Trophoblast cell (in vitro differentiated cells and primary cell): ENCODE measurements around the gene ZC3H12A.

Experiments used
- DNase-seq, 2 donors: peaks; one replicate each; pipeline ENCODE4 v3.0.0-alpha.2; 2016
- H2AFZ ChIP-seq: 2 replicates; pipeline ENCODE4 v1.6.1; 2013; ENCODE audit warnings: low read length, moderate library complexity, mild to moderate bottlenecking; ENCODE audit not compliant: insufficient read depth, poor library complexity
- H2AK5ac ChIP-seq: 2 replicates; pipeline ENCODE4 v1.6.1; 2013; ENCODE audit warnings: mild to moderate bottlenecking, low read length
- H2BK120ac ChIP-seq: 2 replicates; pipeline ENCODE4 v1.6.1; 2013; ENCODE audit warnings: low read length, mild to moderate bottlenecking, moderate library complexity; ENCODE audit not compliant: insufficient read depth, poor library complexity
- H2BK12ac ChIP-seq: 2 replicates; pipeline ENCODE4 v1.6.1; 2013; ENCODE audit warnings: mild to moderate bottlenecking, low read length, moderate library complexity
- H2BK5ac ChIP-seq: 2 replicates; pipeline ENCODE4 v1.6.1; 2013; ENCODE audit warnings: low read length, low read depth, moderate library complexity, mild to moderate bottlenecking; ENCODE audit not compliant: poor library complexity
- H3K14ac ChIP-seq: 2 replicates; pipeline ENCODE4 v1.6.1; 2013; ENCODE audit warnings: mild to moderate bottlenecking, low read length
- H3K18ac ChIP-seq: 2 replicates; pipeline ENCODE4 v1.6.1; 2013; ENCODE audit warnings: mild to moderate bottlenecking, low read length
- H3K23ac ChIP-seq: 2 replicates; pipeline ENCODE4 v1.6.1; 2013; ENCODE audit warnings: low read length
- H3K27ac ChIP-seq: 2 replicates; pipeline ENCODE4 v1.5.1; 2013; ENCODE audit warnings: low read depth, mild to moderate bottlenecking, inconsistent platforms, low read length, moderate library complexity
- H3K27me3 ChIP-seq: 2 replicates; pipeline ENCODE4 v1.6.1; 2013; ENCODE audit warnings: inconsistent platforms, mild to moderate bottlenecking, low read length, moderate library complexity; ENCODE audit not compliant: insufficient read depth
- H3K36me3 ChIP-seq, 2 experiments: 1 replicate in 1 of 2; 2 replicates in 1 of 2; pipeline ENCODE4 v1.6.1; 2013; ENCODE audit warnings: low read length in 2 of 2, mild to moderate bottlenecking in 2 of 2, moderate library complexity in 1 of 2; ENCODE audit not compliant: insufficient read depth in 2 of 2, control insufficient read depth in 1 of 2
- H3K4ac ChIP-seq: 2 replicates; pipeline ENCODE4 v1.6.1; 2013; ENCODE audit warnings: low read depth, mild to moderate bottlenecking, low read length, moderate library complexity
- H3K4me1 ChIP-seq, 2 experiments: 1 replicate in 1 of 2; 2 replicates in 1 of 2; pipeline ENCODE4 v1.6.1; 2013; ENCODE audit warnings: low read length in 2 of 2, mild to moderate bottlenecking in 2 of 2, moderate library complexity in 1 of 2; ENCODE audit not compliant: insufficient read depth in 2 of 2, control insufficient read depth in 1 of 2
- H3K4me2 ChIP-seq: 2 replicates; pipeline ENCODE4 v1.6.1; 2013; ENCODE audit warnings: inconsistent platforms, mild to moderate bottlenecking, low read length, moderate library complexity
- H3K4me3 ChIP-seq: 2 replicates; pipeline ENCODE4 v1.5.1; 2013; ENCODE audit warnings: mild to moderate bottlenecking, low read depth, low read length, inconsistent platforms
- H3K79me1 ChIP-seq: one replicate; pipeline ENCODE4 v1.6.1; 2013; ENCODE audit warnings: low read length
- H3K79me2 ChIP-seq: 2 replicates; pipeline ENCODE4 v1.6.1; 2013; ENCODE audit warnings: low read length, mild to moderate bottlenecking; ENCODE audit not compliant: control insufficient read depth, insufficient read depth, poor library complexity
- H3K9ac ChIP-seq: 2 replicates; pipeline ENCODE4 v1.6.1; 2013; ENCODE audit warnings: mild to moderate bottlenecking, low read length
- H3K9me3 ChIP-seq: 2 replicates; pipeline ENCODE4 v1.6.1; 2013; ENCODE audit warnings: low read depth, mild to moderate bottlenecking, control low read depth, inconsistent platforms, low read length; ENCODE audit not compliant: insufficient read depth
- H4K12ac ChIP-seq: 2 replicates; pipeline ENCODE4 v1.6.1; 2013; ENCODE audit warnings: low read depth, mild to moderate bottlenecking, low read length, moderate library complexity
- H4K8ac ChIP-seq: 2 replicates; pipeline ENCODE4 v1.6.1; 2013; ENCODE audit warnings: low read depth, mild to moderate bottlenecking, low read length, moderate library complexity
- H4K91ac ChIP-seq: one replicate; pipeline ENCODE4 v1.6.1; 2013; ENCODE audit warnings: low read depth, mild to moderate bottlenecking, low read length, moderate library complexity
- WGBS: extraction: QIAGEN DNeasy Blood & Tissue Kit; methylation state at CpG from one replicate; pipeline ENCODE4 v1.1.7; 2013; ENCODE audit warnings: missing lambda C conversion rate; ENCODE audit not compliant: insufficient read length, insufficient coverage; ENCODE audit errors: extremely low coverage; 5-methylcytosine and 5-hydroxymethylcytosine counted together

Gene ZC3H12A

DNA sequence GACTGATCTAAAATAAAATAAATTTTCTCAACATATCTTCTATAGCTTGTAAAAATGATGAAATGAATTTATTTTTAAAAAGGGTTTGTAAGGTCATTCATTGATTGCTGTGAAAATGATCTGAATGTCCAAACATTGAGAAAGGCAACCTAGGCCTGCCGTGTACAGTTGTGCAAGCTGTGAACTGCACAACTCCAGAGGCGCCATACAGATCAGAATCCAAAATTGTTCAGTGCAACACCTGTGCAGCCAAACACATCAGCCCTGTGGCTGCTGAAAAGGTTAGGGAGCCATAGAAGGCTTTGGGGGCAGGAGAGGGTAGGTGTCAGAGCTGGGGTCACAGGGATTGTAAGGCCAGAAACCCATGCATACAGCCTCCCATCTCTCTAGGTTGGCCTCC lies 9.9 kb upstream of the ZC3H12A start:
- no CpG with 5 or more reads among the region's 2 CpGs for whole genome bisulfite sequencing
- no peak overlapping the region for H4K12ac ChIP-seq

DNA sequence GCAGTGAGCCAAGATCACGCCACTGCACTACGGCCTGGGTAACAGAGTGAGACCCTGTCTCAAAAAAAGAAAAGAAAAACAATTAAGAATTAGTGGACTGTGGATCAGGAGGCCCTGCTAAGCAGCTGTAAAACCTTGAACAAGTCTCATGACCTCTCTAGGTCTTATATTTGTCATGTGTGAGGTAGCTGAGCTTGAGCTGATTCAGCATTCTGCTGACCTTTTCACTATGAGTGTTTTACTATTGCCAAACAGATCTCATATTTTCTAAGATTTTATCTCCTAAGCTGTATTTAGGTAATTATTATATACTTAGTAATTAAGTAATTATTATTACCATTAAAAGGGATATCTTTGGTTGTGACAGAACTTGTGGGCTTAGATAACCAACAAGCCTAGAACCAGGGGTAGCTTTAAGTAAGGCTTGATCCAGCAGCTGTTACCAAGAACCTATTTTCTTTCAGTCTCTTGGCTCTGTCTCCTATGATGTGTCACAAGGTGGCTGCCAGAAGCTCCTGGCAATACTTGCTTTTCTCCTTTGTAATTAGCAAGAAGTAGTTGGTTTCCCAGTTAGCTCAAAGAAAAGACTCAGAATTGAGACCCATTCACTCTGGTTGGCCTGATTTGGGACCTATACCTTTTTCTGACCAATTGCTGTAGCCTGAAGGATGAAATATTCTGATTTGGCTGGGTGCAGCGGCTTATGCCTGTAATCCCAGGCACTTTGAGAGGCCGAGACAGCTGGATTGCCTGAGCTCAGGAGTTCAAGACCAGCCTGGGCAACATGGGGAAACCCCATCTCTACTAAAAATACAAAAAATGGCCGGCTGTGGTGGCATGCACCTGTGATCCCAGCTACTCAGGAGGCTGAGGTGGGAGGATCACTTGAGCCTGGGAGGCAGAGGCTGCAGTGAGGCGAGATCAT lies 8.5 kb upstream of the ZC3H12A start:
- Histone ChIP-seq H3K18ac (no peak overlapping the region), H3K27ac (no peak overlapping the region), H3K27me3 (no peaks in the 10 kb centered on the region), H3K36me3 (no peaks in the 10 kb centered on the region), H3K4me2 (no peak overlapping the region), H3K4ac (no peak overlapping the region), H3K79me2 (no peaks in the 10 kb centered on the region), H2AFZ (no peak overlapping the region), H3K14ac (no peak overlapping the region), H3K23ac (no peak overlapping the region), H3K79me1 (no peaks in the 10 kb centered on the region), H2BK120ac (no peak overlapping the region), H3K9me3 (no peaks in the 10 kb centered on the region), H3K4me3 (no peak overlapping the region), H3K4me1 (peaks cover 0 to 1% of the 10 kb centered on the region in 2 experiments), H2AK5ac (no peak overlapping the region), H4K12ac (no peak overlapping the region), H2BK12ac (no peak overlapping the region), H2BK5ac (no peak overlapping the region), H3K9ac (no peak overlapping the region), H4K91ac (no peak overlapping the region), H4K8ac (no peak overlapping the region)
- WGBS, result no CpG with 5 or more reads among the region's 6 CpGs
- DNase-seq, result no peak

More for the DNA sequence above, 9.9 kb upstream of the ZC3H12A start:
- no peak overlapping the region for H4K91ac ChIP-seq
- H3K23ac ChIP-seq, result no peak overlapping the region
- H3K9me3 ChIP-seq, result no peaks in the 10 kb centered on the region
- no peak overlapping the region for H4K8ac ChIP-seq
- no peak overlapping the region for H2BK12ac ChIP-seq
- no peak overlapping the region for H3K27ac ChIP-seq
- no peak overlapping the region for H2AK5ac ChIP-seq
- no peak overlapping the region for H2AFZ ChIP-seq
- DNase-seq, result no peak
- no peaks in the 10 kb centered on the region for H3K79me1 ChIP-seq
- H3K4me2 ChIP-seq, result no peak overlapping the region
- no peak overlapping the region for H3K18ac ChIP-seq
- H3K36me3 ChIP-seq, result no peaks in the 10 kb centered on the region
- no peaks in the 10 kb centered on the region for H3K27me3 ChIP-seq
- no peaks in the 10 kb centered on the region for H3K79me2 ChIP-seq
- H3K9ac ChIP-seq, result no peak overlapping the region
- no peak overlapping the region for H3K14ac ChIP-seq
- no peak overlapping the region for H3K4ac ChIP-seq
- H3K4me3 ChIP-seq, result no peak overlapping the region
- H2BK5ac ChIP-seq, result no peak overlapping the region
- no peaks in the 10 kb centered on the region for H3K4me1 ChIP-seq
- H2BK120ac ChIP-seq, result no peak overlapping the region

DNA sequence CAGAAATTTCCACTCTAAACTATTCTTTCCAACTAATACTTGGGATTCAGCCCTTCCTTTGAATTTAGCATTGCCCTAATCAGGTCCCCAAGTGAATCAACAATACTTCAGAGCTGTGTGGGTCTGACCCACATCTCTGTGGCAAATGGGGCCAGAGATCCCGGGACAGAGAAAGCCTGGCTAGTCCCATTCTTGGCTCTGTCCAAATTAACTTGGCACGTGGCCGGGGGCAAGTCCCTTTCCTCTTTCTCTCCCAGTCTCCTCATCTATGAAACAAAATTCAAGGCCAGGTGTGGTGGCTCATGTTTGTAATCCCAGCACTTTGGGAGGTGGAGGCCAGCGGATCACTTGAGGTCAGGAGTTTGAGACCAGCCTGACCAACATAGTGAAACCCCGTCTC lies 6.3 kb upstream of the ZC3H12A start:
- Histone ChIP-seq H3K79me1 (peaks cover 12% of the 10 kb centered on the region), H3K79me2 (peaks cover 2% of the 10 kb centered on the region), H3K27ac (no peak overlapping the region), H2AK5ac (no peak overlapping the region), H2BK5ac (no peak overlapping the region), H3K9me3 (no peaks in the 10 kb centered on the region), H3K27me3 (no peaks in the 10 kb centered on the region), H2BK12ac (no peak overlapping the region), H4K91ac (no peak overlapping the region), H3K4me3 (no peak overlapping the region), H3K4me2 (no peak overlapping the region), H3K23ac (no peak overlapping the region), H3K4ac (no peak overlapping the region), H3K14ac (no peak overlapping the region), H4K12ac (no peak overlapping the region), H2AFZ (no peak overlapping the region), H3K36me3 (no peaks in the 10 kb centered on the region), H3K9ac (no peak overlapping the region), H2BK120ac (no peak overlapping the region), H4K8ac (no peak overlapping the region), H3K18ac (no peak overlapping the region), H3K4me1 (peaks cover 14 to 17% of the 10 kb centered on the region in 2 experiments)
- WGBS, result no CpG with 5 or more reads among the region's 5 CpGs
- no peak for DNase-seq

DNA sequence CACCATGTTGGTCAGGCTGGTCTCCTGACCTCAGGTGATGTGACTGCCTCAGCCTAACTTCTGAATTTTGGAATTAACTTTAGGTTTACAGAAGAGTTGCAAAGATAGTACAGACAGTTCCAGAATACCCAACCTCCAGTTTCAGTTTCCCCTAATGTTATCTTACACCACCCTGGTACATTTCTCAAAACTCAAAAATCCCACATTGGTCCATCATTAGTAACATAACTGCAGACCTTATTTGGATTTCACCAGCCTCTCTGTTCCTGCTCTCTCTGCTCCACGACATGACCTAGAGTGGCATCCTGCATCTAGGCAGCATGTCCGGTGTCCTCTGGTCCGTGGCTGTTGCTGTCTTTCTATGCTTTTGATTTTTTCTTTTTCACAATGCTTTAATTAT lies 5.0 kb upstream of the ZC3H12A start:
- Histone ChIP-seq H3K4me1 (peaks cover 21 to 26% of the 10 kb centered on the region in 2 experiments), H2BK120ac (no peak overlapping the region), H3K79me2 (peaks cover 2% of the 10 kb centered on the region), H2AFZ (no peak overlapping the region), H3K9me3 (no peaks in the 10 kb centered on the region), H4K91ac (no peak overlapping the region), H3K4ac (no peak overlapping the region), H3K36me3 (no peaks in the 10 kb centered on the region), H3K79me1 (peaks cover 18% of the 10 kb centered on the region), H3K23ac (no peak overlapping the region), H2BK12ac (no peak overlapping the region), H2AK5ac (no peak overlapping the region), H4K12ac (no peak overlapping the region), H4K8ac (no peak overlapping the region), H3K9ac (no peak overlapping the region), H3K27me3 (no peaks in the 10 kb centered on the region), H3K4me2 (no peak overlapping the region), H2BK5ac (no peak overlapping the region), H3K4me3 (no peak overlapping the region), H3K14ac (no peak overlapping the region), H3K18ac (no peak overlapping the region), H3K27ac (no peak overlapping the region)
- no CpG with 5 or more reads among the region's 3 CpGs for WGBS
- no peak for DNase-seq
